GM12873 (cell line): Measurements from ENCODE around the gene VTI1A.

ENCODE experiments used
- CTCF ChIP-seq: IDR thresholded peaks from 2 replicates; pipeline ENCODE4 v1.5.1; 2012; ENCODE audit warnings: low read depth, mild to moderate bottlenecking, moderate library complexity, low read length, control low read depth; ENCODE audit not compliant: insufficient read depth; ENCODE audit errors: missing control alignments

The VTI1A gene

DNA sequence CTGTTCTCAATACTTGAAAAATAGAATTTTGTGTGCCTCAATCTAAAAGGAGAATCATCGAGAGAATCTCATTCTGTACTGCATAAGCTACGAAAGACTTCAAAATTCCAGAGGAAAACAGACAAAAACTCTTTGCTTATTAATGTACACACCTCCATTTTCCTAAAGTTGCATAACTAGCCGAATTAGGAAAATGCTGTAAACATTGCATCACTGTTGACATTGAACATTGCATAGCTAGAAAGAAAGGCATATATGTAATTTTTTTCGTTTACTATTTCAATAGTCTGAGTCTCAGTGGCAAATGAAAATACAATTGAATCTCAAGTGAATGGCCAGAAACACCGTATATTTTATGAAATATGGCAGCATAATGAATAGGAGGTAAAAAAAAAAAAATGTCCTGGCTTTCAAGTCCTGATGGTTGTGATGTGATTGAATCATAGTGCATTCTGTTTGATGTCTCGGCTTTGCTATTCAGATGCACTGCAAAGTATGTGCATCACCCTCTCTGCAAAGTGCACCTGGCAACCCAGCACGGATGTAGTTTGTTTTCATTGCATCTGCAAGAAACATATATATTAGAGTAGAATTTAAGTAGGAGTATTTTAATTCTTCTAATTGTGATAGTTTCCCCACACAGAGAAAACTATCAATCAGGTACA, 196.7 kb downstream of the VTI1A start:
- no peak for TF ChIP-seq CTCF

DNA sequence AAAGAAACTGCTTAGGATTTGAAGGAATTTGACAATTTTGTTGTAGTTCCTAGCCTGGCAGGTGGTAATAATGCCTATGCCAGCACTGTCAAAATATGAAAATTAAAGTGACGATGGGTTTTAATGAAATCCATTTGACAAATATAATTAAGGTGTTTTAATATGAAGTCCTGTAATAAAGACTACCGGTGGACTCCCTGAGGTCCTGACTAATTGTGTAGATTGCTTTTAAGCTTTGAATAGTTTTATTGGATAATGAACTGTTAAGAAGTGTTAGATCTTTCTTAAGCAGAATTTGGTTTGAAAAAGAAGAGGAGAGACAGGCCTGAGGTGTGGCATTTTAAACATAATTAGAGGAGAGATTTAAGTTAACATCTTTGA, 197.2 kb downstream of the VTI1A start:
- no peak for TF ChIP-seq CTCF

- TF ChIP-seq CTCF, result no peak
Measured at GRCh38 chr10:112649006-112649821, 202.2 kb downstream of the VTI1A start.

GRCh38 chr10:112649822-112650152, 202.8 kb downstream of the VTI1A start:
- TF ChIP-seq CTCF, result no peak

GRCh38 chr10:112650588-112651030, 203.6 kb downstream of the VTI1A start:
- no peak for TF ChIP-seq CTCF

DNA sequence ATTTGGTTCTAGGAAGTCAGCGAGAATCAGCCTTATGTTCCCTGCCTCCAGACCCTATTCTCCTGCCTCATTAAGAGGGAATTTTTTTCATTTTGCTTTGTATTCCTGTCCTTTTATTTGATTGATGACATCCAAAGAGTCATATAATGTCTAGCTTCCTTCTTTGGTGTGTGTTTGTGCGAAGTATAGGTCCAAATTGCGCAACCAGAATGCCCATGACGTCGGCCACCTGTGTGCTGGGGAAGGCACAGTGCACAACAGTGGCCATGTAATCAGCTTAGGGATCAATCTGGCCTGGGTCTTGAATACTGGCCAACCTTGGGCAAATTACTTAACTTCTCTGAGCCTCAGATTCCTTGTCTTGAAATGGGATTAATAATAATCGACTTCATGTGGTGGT, 206.2 kb downstream of the VTI1A start:
- no peak for TF ChIP-seq CTCF

DNA sequence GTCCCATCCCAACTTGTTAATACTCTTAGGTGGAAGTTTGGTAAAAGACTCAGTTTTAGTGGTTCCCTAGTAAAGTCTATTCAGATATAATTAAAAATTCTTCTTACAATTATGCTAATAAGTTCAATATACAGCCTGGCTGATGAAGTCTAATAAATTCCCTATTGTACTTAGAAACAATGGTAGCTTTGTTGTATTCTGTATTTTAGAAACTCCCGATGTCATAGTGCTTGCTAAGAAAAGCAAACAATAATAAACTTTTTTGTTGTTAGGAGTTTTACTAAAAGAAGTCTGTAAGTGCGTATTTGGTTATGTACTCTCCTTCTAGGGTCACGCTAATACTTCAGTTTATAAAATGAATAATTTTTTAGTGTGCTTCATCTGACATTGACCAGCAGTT, 206.8 kb downstream of the VTI1A start:
- no peak for TF ChIP-seq CTCF
